Ectodermal cell (in vitro differentiated cells): ENCODE data around the gene SLCO4A1.

Experiments used
- H3K27ac ChIP-seq: 2 replicates; pipeline ENCODE4 v1.7.0; 2013; ENCODE audit warnings: mild to moderate bottlenecking, low read depth, low read length; ENCODE audit not compliant: insufficient read depth, poor library complexity, severe bottlenecking
- H3K27me3 ChIP-seq: 2 replicates; pipeline ENCODE4 v1.7.0; 2013; ENCODE audit warnings: mild to moderate bottlenecking, low read length; ENCODE audit not compliant: insufficient read depth, control insufficient read depth, poor library complexity, severe bottlenecking
- H3K36me3 ChIP-seq: one replicate; pipeline ENCODE4 v1.7.0; 2013; ENCODE audit warnings: low read length; ENCODE audit not compliant: control insufficient read depth, insufficient read depth
- H3K4me1 ChIP-seq: one replicate; pipeline ENCODE4 v1.7.0; 2013; ENCODE audit warnings: low read length; ENCODE audit not compliant: control insufficient read depth, insufficient read depth
- H3K4me3 ChIP-seq: 2 replicates; pipeline ENCODE4 v1.7.0; 2013; ENCODE audit warnings: low read depth, low read length, control low read depth; ENCODE audit not compliant: insufficient read depth
- H3K9me3 ChIP-seq: 2 replicates; pipeline ENCODE4 v1.7.0; 2013; ENCODE audit warnings: mild to moderate bottlenecking, low read length, moderate library complexity; ENCODE audit not compliant: control insufficient read depth
- WGBS, 2 experiments: methylation state at CpG; one replicate each; pipeline ENCODE4 v1.1.7; 2013; ENCODE audit warnings: missing lambda C conversion rate in 2 of 2; 5-methylcytosine and 5-hydroxymethylcytosine counted together

SLCO4A1 gene

DNA sequence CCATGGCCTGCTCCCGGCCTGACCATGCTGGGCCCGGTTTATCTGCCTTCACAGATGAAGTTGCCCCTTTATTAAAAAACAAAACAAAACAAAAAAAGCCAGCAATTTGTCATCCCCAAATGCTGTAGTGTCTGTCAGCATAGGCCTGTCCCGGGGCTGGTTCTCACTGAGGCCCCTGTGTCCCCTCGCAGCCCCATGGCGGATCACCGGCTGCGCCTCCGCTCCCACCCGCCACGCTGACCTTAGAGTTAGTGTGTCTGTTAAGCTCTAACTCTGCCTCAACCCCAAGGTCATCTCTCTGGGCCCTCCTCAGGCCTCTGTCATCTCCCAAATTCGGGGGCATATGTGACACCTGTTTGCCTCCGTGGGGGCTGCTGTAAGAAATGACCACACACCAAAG is 11.1 kb downstream of the SLCO4A1 start:
- Histone ChIP-seq H3K27me3 (peaks cover 24% of the 10 kb centered on the region), H3K4me3 (no peak overlapping the region), H3K36me3 (no peaks in the 10 kb centered on the region), H3K4me1 (no peaks in the 10 kb centered on the region), H3K27ac (no peak overlapping the region), H3K9me3 (no peaks in the 10 kb centered on the region)
- WGBS, 2 experiments: 87 to 88% methylated on average over 12 of the region's 12 CpGs

DNA sequence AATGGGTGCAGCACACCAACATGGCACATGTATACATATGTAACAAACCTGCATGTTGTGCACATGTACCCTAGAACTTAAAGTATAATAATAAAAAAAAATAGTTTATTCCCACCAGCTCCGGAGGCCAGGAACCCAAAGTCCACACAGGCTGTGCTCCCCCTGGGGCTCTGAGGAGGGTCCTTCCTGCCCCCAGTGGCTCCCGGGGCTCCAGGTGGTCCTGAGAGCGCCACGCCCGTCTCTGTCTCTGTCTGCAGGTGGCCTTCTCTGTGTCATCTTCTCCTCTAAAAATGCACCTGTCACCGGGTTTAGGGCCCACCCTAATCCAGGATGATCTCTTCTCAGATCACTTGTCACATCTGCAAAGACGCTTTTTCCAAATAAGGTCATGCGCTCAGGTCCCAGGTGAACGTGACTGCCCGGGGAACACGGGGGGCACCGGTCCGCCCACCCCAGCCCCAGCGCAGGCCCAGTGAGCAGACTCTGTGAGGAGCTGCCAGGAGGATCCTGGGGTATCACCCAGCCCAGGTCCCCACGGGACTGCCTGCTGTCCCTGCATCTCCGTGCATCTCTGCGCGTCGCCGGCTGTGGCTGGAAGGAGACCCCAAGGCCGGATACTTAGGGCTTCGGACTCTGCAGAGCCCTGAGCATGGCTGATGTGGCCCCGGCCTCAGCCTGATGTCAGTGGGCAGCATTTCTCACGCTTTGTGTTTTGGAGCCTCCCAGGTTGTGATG is 11.8 kb downstream of the SLCO4A1 start:
- 93 to 94% methylated on average over 24 of the region's 24 CpGs for WGBS, 2 experiments

DNA sequence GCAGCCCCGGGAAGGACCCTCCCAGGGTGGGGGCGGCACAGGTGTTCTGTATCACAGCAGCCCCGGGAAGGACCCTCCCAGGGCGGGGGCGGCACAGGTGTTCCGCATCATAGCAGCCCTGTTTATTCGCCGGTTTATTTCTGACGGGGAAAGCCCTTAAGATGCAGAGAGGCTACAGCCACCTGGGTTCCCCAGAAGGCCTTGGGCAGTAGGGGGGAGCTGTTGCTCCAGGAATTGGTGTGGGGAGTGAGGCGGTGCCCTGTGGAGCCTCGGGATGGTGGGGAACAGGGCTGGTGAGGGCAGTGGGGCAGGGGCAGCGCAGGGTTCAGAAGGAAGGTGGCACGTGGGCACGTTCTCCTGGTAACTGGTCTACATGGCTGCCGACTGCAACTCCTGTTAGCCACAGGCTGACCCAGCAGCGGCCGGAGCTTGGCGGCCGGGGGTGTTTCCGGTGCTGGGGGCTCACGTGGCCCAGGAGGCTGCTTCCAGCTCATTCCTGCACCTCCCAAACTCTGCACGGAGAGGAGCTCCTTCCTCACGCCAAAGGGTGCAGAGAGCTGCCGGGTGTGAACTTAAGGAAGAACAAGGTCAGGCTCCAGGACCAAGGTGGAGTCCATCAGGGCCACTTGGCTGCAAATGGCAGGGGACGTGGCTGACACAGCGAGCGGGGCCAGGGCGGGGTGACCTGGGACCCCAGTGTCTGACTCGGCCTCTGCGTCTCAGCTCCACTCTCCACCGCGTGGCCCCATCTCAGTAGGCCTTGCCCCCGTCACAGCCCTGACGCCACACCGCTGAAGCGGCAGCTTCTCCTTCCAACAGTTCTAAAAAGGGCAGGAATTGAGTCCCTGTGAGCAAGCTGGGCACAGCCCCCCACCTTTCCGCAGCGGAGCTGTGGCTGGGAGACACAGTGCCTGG is 13.2 kb downstream of the SLCO4A1 start:
- H3K9me3 ChIP-seq: no peaks in the 10 kb centered on the region
- no peak overlapping the region for H3K27ac ChIP-seq
- no peak overlapping the region for H3K4me3 ChIP-seq
- no peaks in the 10 kb centered on the region for H3K4me1 ChIP-seq
- H3K27me3 ChIP-seq: peaks cover 20% of the 10 kb centered on the region
- H3K36me3 ChIP-seq: no peaks in the 10 kb centered on the region
- 89 to 90% methylated on average over 38 of the region's 38 CpGs for WGBS, 2 experiments

More for the DNA sequence above, 11.8 kb downstream of the SLCO4A1 start:
- H3K36me3 ChIP-seq: no peaks in the 10 kb centered on the region
- no peaks in the 10 kb centered on the region for H3K9me3 ChIP-seq
- H3K4me1 ChIP-seq: no peaks in the 10 kb centered on the region
- H3K27ac ChIP-seq: no peak overlapping the region
- peaks cover 24% of the 10 kb centered on the region for H3K27me3 ChIP-seq
- H3K4me3 ChIP-seq: no peak overlapping the region

DNA sequence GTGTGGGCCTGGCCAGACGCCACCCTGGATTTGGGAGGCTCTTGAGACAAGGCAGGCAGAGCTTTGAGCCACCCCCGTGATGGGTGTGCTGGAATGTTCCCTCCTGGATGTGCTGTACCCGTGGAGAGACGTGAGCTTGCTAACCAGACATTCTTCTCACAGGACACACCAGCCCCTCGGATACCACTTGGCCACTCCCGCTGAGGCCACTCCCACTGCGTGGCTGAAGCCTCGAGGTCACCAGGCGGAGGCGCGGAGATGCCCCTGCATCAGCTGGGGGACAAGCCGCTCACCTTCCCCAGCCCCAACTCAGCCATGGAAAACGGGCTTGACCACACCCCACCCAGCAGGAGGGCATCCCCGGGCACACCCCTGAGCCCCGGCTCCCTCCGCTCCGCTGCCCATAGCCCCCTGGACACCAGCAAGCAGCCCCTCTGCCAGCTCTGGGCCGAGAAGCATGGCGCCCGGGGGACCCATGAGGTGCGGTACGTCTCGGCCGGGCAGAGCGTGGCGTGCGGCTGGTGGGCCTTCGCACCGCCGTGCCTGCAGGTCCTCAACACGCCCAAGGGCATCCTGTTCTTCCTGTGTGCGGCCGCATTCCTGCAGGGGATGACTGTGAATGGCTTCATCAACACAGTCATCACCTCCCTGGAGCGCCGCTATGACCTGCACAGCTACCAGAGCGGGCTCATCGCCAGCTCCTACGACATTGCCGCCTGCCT is 14.1 kb downstream of the SLCO4A1 start:
- Histone ChIP-seq H3K9me3 (no peaks in the 10 kb centered on the region), H3K4me1 (no peaks in the 10 kb centered on the region), H3K4me3 (no peak overlapping the region), H3K36me3 (no peaks in the 10 kb centered on the region), H3K27ac (no peak overlapping the region), H3K27me3 (peaks cover 12% of the 10 kb centered on the region)
- 88% methylated on average over 39 of the region's 39 CpGs for WGBS, 2 experiments

DNA sequence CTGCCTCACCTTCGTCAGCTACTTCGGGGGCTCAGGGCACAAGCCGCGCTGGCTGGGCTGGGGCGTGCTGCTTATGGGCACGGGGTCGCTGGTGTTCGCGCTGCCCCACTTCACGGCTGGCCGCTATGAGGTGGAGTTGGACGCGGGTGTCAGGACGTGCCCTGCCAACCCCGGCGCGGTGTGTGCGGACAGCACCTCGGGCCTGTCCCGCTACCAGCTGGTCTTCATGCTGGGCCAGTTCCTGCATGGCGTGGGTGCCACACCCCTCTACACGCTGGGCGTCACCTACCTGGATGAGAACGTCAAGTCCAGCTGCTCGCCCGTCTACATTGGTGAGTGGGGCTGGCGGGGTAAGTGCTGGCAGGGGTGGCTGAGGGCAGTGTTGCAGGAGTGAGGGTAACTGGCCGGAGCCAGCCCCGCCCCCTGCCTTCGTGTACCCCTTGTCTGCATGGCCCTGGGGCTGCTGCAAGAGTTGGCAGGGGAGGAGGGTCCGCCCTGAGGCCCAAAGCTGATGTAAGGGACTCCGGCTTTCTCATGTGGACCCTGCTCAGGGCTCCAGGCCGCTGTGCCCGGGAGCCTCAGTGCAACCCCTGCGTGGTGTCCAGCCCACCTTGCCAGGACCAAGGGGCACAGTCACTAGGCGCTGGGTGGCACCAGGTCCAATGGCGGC is 14.8 kb downstream of the SLCO4A1 start:
- Histone ChIP-seq H3K27ac (no peak overlapping the region), H3K27me3 (peaks cover 7% of the 10 kb centered on the region), H3K4me1 (no peaks in the 10 kb centered on the region), H3K4me3 (no peak overlapping the region), H3K9me3 (no peaks in the 10 kb centered on the region), H3K36me3 (no peaks in the 10 kb centered on the region)
- WGBS, 2 experiments: 96% methylated on average over 37 of the region's 37 CpGs

DNA sequence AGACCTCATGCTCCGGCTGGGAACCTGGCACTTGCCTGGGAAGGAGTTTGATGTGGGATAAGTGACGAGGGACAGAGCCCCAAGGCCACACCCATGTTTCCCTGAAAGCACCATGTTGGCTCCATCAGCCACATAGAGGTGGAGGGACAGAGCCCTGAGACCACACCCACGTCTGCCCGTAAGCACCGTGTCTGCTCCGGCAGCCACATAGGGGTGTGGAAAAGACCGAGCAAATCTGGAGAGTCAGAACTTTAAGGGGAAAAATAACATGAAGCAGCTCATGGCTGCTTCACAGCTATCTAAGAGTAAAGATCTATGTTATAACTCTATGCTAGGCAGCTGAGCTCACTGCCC is 15.3 kb downstream of the SLCO4A1 start:
- Histone ChIP-seq H3K4me3 (no peak overlapping the region), H3K9me3 (no peaks in the 10 kb centered on the region), H3K4me1 (no peaks in the 10 kb centered on the region), H3K27ac (no peak overlapping the region), H3K27me3 (peaks cover 2% of the 10 kb centered on the region), H3K36me3 (no peaks in the 10 kb centered on the region)
- 89 to 90% methylated on average over 7 of the region's 7 CpGs for WGBS, 2 experiments

DNA sequence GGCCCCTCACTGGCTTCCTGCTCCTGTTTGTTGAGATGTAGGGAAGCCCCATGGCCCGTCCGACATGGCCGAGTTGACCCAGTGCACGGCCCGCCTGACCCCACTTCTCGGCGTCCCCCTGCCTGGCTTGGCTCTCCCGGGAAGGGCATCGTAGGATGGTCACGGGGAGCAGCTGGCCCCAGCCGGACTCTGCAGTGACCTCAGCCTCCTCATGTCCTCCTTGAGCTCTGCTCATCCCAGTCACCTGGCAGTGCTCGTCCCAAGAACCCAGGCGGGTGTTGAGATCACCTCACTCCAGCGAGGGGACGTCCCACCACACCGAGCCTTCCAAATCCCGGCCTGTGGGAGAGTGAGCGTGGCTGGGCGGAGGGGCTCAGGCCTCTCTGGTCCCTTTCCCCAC is 15.7 kb downstream of the SLCO4A1 start:
- WGBS, 2 experiments: 88 to 91% methylated on average over 19 of the region's 19 CpGs
- no peaks in the 10 kb centered on the region for H3K36me3 ChIP-seq
- no peak overlapping the region for H3K27ac ChIP-seq
- H3K4me1 ChIP-seq: peaks cover under 1% of the 10 kb centered on the region
- H3K9me3 ChIP-seq: no peaks in the 10 kb centered on the region
- no peak overlapping the region for H3K4me3 ChIP-seq
- no peaks in the 10 kb centered on the region for H3K27me3 ChIP-seq

DNA sequence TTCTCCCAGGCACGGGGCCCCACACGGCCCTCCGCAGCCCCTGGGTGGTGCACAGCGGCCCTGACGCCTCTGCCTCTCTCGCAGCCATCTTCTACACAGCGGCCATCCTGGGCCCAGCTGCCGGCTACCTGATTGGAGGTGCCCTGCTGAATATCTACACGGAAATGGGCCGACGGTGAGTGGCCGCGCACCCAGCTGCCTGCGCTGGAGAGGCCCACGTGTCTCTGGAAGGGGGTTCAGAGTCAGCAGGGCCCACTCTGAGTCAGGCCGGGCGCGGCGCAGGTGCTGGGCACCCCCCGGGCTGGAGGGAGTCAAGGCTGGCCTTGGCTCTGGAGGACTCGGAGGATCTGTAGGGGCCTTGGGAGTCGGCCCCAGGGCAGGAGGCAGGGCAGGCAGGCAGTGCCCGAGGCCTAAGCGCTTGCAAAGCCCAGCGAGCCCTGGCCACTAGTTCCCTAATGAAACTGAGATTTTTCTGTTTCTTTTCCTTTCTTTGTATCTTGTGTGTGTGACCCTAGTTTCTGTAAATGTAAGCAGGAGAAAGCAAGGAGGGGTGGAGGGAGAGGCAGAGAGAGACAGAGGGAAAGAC is 16.4 kb downstream of the SLCO4A1 start:
- no peak overlapping the region for H3K4me3 ChIP-seq
- WGBS, 2 experiments: 90 to 91% methylated on average over 25 of the region's 25 CpGs
- no peaks in the 10 kb centered on the region for H3K9me3 ChIP-seq
- no peaks in the 10 kb centered on the region for H3K36me3 ChIP-seq
- no peaks in the 10 kb centered on the region for H3K27me3 ChIP-seq
- H3K27ac ChIP-seq: no peak overlapping the region
- peaks cover 8% of the 10 kb centered on the region for H3K4me1 ChIP-seq

DNA sequence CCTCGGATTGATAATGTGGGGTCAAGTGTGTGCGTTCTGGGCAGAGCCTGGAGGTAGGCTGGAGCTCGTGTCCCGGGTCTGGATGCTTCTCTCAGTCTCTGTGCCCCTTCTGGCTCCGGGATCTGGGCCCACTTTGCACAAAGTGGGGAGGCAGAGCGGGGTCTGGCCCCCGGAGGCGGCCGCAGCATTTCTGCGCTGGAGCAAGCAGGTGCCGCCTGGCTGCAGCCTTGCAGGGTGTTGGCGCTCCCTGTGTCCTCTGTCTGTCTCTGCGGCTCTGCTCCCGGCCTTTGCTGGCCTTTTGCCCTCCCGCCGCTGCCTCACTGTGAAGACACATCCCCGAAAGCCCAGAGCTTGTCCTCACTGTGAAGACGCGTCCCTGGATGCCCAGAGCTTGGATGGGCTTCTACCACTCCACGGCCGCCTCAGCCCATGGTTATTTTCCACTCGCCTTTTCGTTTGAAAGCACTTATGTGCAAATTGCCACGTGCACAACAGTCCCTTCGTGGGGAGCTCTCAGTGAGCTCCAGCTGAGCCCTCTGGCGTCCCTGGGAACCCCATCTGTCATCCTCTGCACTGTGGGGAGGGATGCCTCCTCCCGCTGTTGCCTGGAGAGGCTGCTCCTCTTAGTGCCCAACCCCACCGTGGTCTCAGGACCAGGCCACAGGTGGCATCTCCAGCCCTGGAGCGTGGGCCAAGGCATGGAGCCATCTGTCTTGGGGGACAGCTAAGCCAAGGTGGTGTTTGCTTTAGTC is 17.4 kb downstream of the SLCO4A1 start:
- H3K4me3 ChIP-seq: no peak overlapping the region
- H3K27me3 ChIP-seq: no peaks in the 10 kb centered on the region
- H3K4me1 ChIP-seq: peaks cover 10% of the 10 kb centered on the region
- no peaks in the 10 kb centered on the region for H3K9me3 ChIP-seq
- 92% methylated on average over 29 of the region's 29 CpGs for WGBS, 2 experiments
- no peaks in the 10 kb centered on the region for H3K36me3 ChIP-seq
- no peak overlapping the region for H3K27ac ChIP-seq
